Neural cell (in vitro differentiated cells): ENCODE results near the gene PDZD4. TPM values are rescaled to one million over a fixed set of nuclear protein-coding genes. Genes with fewer than 3 reads are reported as not detected.

Experiments used
- H2AFZ ChIP-seq: fragments of 200-600, 300-800 bp; sonication (generic), shearing (Covaris generic); 2 replicates; pipeline ENCODE4 v1.6.0; 2014; ENCODE audit warnings: low read depth, mild to moderate bottlenecking, antibody characterized with exemption, low read length, moderate library complexity
- H3F3A ChIP-seq: fragments of 200-600 bp; shearing (Covaris generic); 2 replicates; pipeline ENCODE4 v1.6.1; 2016; ENCODE audit warnings: mild to moderate bottlenecking, moderate library complexity, mixed read lengths, antibody characterized with exemption, low read length; ENCODE audit not compliant: insufficient read depth, poor library complexity, severe bottlenecking
- H3K27ac ChIP-seq: fragments of 200-600, 300-800 bp; sonication (generic), shearing (Covaris generic); 2 replicates; pipeline ENCODE4 v1.5.1; 2014; ENCODE audit warnings: mild to moderate bottlenecking, low read length, moderate library complexity
- H3K27me3 ChIP-seq: fragments of 300-800, 200-600 bp; sonication (generic), shearing (Covaris generic); 2 replicates; pipeline ENCODE4 v1.6.0; 2014; ENCODE audit warnings: mild to moderate bottlenecking, low read depth, low read length, moderate library complexity; ENCODE audit not compliant: insufficient read depth
- H3K36me3 ChIP-seq: fragments of 300-800, 200-600 bp; sonication (generic), shearing (Covaris generic); 2 replicates; pipeline ENCODE4 v1.5.1; 2014; ENCODE audit warnings: mild to moderate bottlenecking, antibody characterized with exemption, low read length, moderate library complexity; ENCODE audit not compliant: insufficient read depth
- H3K4me2 ChIP-seq: fragments of 300-800, 200-600 bp; sonication (generic), shearing (Covaris generic); 2 replicates; pipeline ENCODE4 v1.6.0; 2014; ENCODE audit warnings: mild to moderate bottlenecking, low read length
- H3K4me3 ChIP-seq: fragments of 300-800, 200-600 bp; sonication (generic), shearing (Covaris generic); 2 replicates; pipeline ENCODE4 v1.5.1; 2014; ENCODE audit warnings: mild to moderate bottlenecking, low read length, moderate library complexity
- H3K79me2 ChIP-seq: fragments of 200-600 bp; shearing (Covaris generic); replicated peaks from 2 replicates; pipeline ENCODE4 v1.6.0; 2014; ENCODE audit warnings: mild to moderate bottlenecking, low read length, moderate library complexity; ENCODE audit not compliant: insufficient read depth
- H3K9ac ChIP-seq: fragments of 300-800, 200-600 bp; sonication (generic), shearing (Covaris generic); 2 replicates; pipeline ENCODE4 v1.6.1; 2016; ENCODE audit warnings: mild to moderate bottlenecking, low read length, mixed read lengths
- H3K9me2 ChIP-seq: fragments of 200-600 bp; shearing (Covaris generic); 2 replicates; pipeline ENCODE4 v1.6.1; 2016; ENCODE audit warnings: mild to moderate bottlenecking, low read length, mixed read lengths; ENCODE audit not compliant: insufficient read depth
- H3K9me3 ChIP-seq: fragments of 200-600, 300-800 bp; sonication (generic), shearing (Covaris generic); 2 replicates; pipeline ENCODE4 v1.6.1; 2016; ENCODE audit warnings: mild to moderate bottlenecking, mixed run types, low read length, moderate library complexity, mixed read lengths
- H4K20me1 ChIP-seq: fragments of 200-600 bp; shearing (Covaris generic); 2 replicates; pipeline ENCODE4 v1.6.1; 2016; ENCODE audit warnings: mild to moderate bottlenecking, mixed run types; ENCODE audit not compliant: insufficient read depth
- EP300 ChIP-seq: fragments of 450-650 bp; conservative IDR thresholded peaks from 2 replicates; pipeline ENCODE4 v1.6.1; 2014; ENCODE audit warnings: antibody characterized with exemption, mild to moderate bottlenecking, moderate library complexity; ENCODE audit not compliant: poor library complexity, severe bottlenecking
- EZH2 ChIP-seq: fragments of 200-600, 300-800 bp; shearing (Covaris generic), sonication (generic); IDR thresholded peaks from 2 replicates; pipeline ENCODE4 v1.6.1; 2014; ENCODE audit warnings: antibody characterized with exemption, low read length, borderline replicate concordance, mild to moderate bottlenecking; ENCODE audit not compliant: insufficient read depth, poor library complexity, severe bottlenecking
- MXI1 ChIP-seq: fragments of 450-650 bp; conservative IDR thresholded peaks from 2 replicates; pipeline ENCODE4 v1.6.1; 2014; ENCODE audit warnings: antibody characterized with exemption, mild to moderate bottlenecking; ENCODE audit not compliant: poor library complexity, severe bottlenecking
- POLR2AphosphoS5 ChIP-seq: IDR thresholded peaks from 2 replicates; pipeline ENCODE4 v1.6.1; 2012
- RAD21 ChIP-seq: fragments of 450-650 bp; conservative IDR thresholded peaks from 2 replicates; pipeline ENCODE4 v1.6.1; 2014; ENCODE audit warnings: antibody characterized with exemption, mild to moderate bottlenecking, moderate library complexity
- REST ChIP-seq: IDR thresholded peaks from 2 replicates; pipeline ENCODE4 v1.6.1; 2012; ENCODE audit warnings: borderline replicate concordance
- SMC3 ChIP-seq: fragments of 450-650 bp; conservative IDR thresholded peaks from 2 replicates; pipeline ENCODE4 v1.6.1; 2014; ENCODE audit warnings: antibody characterized with exemption, mild to moderate bottlenecking, moderate library complexity; ENCODE audit not compliant: poor library complexity
- TAF1 ChIP-seq: IDR thresholded peaks from 2 replicates; pipeline ENCODE4 v1.6.1; 2012; ENCODE audit warnings: low read depth
- polyA plus RNA-seq: library from polyadenylated mRNA; depleted of rRNA; stranded (reverse); fragments of >200 nt; gene quantifications from 2 replicates; pipeline ENCODE4 v1.2.3, GENCODE V29; 2014
- TF ChIP-seq, protein P1 (sequence below): fragments of 450-650 bp; IDR thresholded peaks from 2 replicates; pipeline ENCODE4 v1.5.1; 2014; ENCODE audit warnings: antibody characterized with exemption, mild to moderate bottlenecking, moderate library complexity; ENCODE audit not compliant: poor library complexity, severe bottlenecking

PDZD4 gene
- polyA plus RNA-seq, 1 donor from 2014 or later: 343 TPM

GRCh38 chrX:153854702-153855101 is 24.4 kb upstream of the PDZD4 start:
- H3K4me2 ChIP-seq: no peak overlapping the region
- H3K79me2 ChIP-seq: no peaks in the 10 kb centered on the region
- H4K20me1 ChIP-seq: no peaks in the 10 kb centered on the region

DNA sequence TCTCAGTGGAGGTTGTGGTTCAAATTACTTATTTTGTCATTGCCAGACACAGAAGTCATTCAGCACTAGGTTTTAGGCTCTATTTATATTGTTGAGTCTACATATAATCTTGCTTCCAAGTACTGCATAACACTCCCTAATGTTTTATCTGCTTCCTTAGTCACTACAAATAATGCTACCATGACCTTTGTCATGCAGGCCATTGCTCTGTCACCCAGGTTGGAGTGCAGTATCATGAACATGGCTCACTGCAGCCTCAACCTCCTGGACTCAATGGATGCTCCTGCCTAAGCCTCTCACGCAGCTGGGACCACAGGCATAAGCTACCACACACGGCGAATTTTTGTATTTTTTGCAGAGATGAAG is 23.5 kb upstream of the PDZD4 start:
- TF ChIP-seq REST: no peak
- TF ChIP-seq, protein P1, sequence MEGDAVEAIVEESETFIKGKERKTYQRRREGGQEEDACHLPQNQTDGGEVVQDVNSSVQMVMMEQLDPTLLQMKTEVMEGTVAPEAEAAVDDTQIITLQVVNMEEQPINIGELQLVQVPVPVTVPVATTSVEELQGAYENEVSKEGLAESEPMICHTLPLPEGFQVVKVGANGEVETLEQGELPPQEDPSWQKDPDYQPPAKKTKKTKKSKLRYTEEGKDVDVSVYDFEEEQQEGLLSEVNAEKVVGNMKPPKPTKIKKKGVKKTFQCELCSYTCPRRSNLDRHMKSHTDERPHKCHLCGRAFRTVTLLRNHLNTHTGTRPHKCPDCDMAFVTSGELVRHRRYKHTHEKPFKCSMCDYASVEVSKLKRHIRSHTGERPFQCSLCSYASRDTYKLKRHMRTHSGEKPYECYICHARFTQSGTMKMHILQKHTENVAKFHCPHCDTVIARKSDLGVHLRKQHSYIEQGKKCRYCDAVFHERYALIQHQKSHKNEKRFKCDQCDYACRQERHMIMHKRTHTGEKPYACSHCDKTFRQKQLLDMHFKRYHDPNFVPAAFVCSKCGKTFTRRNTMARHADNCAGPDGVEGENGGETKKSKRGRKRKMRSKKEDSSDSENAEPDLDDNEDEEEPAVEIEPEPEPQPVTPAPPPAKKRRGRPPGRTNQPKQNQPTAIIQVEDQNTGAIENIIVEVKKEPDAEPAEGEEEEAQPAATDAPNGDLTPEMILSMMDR: no peak
- TF ChIP-seq POLR2AphosphoS5: no peak
- TF ChIP-seq EP300: no peak
- no peak for TF ChIP-seq MXI1
- no peak for TF ChIP-seq SMC3
- no peak for TF ChIP-seq EZH2
- no peaks in the 10 kb centered on the region for H3K27me3 ChIP-seq
- H3F3A ChIP-seq: no peaks in the 10 kb centered on the region
- no peak overlapping the region for H3K4me2 ChIP-seq
- no peaks in the 10 kb centered on the region for H3K9me2 ChIP-seq
- H4K20me1 ChIP-seq: no peaks in the 10 kb centered on the region
- H3K4me3 ChIP-seq: no peak overlapping the region
- H3K9ac ChIP-seq: no peak overlapping the region
- H2AFZ ChIP-seq: no peak overlapping the region
- no peak overlapping the region for H3K27ac ChIP-seq
- H3K79me2 ChIP-seq: no peaks in the 10 kb centered on the region
- H3K9me3 ChIP-seq: no peaks in the 10 kb centered on the region
- H3K36me3 ChIP-seq: no peaks in the 10 kb centered on the region

More at GRCh38 chrX:153854702-153855101, 24.4 kb upstream of the PDZD4 start:
- Histone ChIP-seq H3K27me3 (no peaks in the 10 kb centered on the region), H3K4me3 (no peak overlapping the region), H3K9me3 (no peaks in the 10 kb centered on the region), H3K9me2 (no peaks in the 10 kb centered on the region), H3K27ac (no peak overlapping the region), H3K9ac (no peak overlapping the region), H3F3A (no peaks in the 10 kb centered on the region), H3K36me3 (no peaks in the 10 kb centered on the region), H2AFZ (no peak overlapping the region)
- no peak for TF ChIP-seq TAF1
- no peak for TF ChIP-seq MXI1
- TF ChIP-seq EP300: no peak
- no peak for TF ChIP-seq REST
- TF ChIP-seq, protein P1: no peak
- no peak for TF ChIP-seq RAD21
- TF ChIP-seq SMC3: no peak
- no peak for TF ChIP-seq POLR2AphosphoS5
- no peak for TF ChIP-seq EZH2
